Aortic smooth muscle cell (primary cell): ENCODE data around the gene KNTC1. TPM values are rescaled to one million over a fixed set of nuclear protein-coding genes. Genes with fewer than 3 reads are reported as not detected.

Experiments used
- total RNA-seq: library from RNA; depleted of rRNA; stranded (reverse); fragments of >200 nt; gene quantifications from 2 replicates; pipeline ENCODE4 v1.2.3, GENCODE V29; 2014

Gene KNTC1, protein sequence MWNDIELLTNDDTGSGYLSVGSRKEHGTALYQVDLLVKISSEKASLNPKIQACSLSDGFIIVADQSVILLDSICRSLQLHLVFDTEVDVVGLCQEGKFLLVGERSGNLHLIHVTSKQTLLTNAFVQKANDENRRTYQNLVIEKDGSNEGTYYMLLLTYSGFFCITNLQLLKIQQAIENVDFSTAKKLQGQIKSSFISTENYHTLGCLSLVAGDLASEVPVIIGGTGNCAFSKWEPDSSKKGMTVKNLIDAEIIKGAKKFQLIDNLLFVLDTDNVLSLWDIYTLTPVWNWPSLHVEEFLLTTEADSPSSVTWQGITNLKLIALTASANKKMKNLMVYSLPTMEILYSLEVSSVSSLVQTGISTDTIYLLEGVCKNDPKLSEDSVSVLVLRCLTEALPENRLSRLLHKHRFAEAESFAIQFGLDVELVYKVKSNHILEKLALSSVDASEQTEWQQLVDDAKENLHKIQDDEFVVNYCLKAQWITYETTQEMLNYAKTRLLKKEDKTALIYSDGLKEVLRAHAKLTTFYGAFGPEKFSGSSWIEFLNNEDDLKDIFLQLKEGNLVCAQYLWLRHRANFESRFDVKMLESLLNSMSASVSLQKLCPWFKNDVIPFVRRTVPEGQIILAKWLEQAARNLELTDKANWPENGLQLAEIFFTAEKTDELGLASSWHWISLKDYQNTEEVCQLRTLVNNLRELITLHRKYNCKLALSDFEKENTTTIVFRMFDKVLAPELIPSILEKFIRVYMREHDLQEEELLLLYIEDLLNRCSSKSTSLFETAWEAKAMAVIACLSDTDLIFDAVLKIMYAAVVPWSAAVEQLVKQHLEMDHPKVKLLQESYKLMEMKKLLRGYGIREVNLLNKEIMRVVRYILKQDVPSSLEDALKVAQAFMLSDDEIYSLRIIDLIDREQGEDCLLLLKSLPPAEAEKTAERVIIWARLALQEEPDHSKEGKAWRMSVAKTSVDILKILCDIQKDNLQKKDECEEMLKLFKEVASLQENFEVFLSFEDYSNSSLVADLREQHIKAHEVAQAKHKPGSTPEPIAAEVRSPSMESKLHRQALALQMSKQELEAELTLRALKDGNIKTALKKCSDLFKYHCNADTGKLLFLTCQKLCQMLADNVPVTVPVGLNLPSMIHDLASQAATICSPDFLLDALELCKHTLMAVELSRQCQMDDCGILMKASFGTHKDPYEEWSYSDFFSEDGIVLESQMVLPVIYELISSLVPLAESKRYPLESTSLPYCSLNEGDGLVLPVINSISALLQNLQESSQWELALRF (N-terminal part only)
- 19.5 and 28.9 TPM in 2 replicates for total RNA-seq

DNA sequence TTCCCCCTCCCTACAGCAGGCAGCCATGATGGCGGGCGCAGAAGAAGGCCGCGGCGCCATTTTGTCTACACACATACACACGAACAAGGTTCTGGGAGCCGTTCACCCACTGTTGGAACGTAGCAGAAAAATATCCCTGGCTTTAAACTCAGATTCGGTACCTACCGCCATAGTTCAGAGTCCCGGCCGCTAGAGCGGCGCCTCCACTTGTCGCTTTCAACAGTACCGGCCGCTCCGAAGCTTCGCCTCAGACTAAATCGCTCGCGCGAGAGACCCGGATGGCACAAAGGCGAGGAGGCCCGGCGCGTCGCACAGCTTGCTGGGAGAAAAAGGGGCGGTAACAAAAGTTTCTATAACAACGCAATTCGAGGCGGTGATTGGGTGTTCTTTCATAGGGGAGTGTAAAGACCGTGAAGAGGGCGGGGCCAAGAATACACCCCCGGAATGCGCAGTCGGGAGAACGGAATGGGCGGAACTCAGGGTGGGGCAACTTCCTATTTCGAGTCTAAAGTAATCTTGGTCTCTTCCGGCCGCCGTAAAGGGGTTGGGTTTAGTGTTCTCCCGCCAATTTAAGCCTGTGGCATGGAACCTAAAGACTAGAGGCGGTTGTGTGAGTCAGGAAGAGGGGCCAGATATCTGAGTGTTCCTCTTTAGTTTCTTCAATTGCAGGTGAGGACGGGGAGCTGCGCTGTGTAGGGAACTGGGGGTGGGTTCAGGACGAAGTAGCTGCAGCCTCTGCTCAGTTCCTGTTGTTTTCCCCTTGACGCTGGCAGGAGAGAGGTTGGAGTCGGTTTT is at the start of gene KNTC1, which contains the start of gene RSRC2:
Gene KNTC1 (plus strand): TSS at position 567 of the 795 bp plus-strand sequence. CDS start 2,815 bp downstream, outside the sequence.
Gene RSRC2 (minus strand): TSS at position 254 of the 795 bp plus-strand sequence. CDS start 83 bp downstream, at position 171.

DNA sequence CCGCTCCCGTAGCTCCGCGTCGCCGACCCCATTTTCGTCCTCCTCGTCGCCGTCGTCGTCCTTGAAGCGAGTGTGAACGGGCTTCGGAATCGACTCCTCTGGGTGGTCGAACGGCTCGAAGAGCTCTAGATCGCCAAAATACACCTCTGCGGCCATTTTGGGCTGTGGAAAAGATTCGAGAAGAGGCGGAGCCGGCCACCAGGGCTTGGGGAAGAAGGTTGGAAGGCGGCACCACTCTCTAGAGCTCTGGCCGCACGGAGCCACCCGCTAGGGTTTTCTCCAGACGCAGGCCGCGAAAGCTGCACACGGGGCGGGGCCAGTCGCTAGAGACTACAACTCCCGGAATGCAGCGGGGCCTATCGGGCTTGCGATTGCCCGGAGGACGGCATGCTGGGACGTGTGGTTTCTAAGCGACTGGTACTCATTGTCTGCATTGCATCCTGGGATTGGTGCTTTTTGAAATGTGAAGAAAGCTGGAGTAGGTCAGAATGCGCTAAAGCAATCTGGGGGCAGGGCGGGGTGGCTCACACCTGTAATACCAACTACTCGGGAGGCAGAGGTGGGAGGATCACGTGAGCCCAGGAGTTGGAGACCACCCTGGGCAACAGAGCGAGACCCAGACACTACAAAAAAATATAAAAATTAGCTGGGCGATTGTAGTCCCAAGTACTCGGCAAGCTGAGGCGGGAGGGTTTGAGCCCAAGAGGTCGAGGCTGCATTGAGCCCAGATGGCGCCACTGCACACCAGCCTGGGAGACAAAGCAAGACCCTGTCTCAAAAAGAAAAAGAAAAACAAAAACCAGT is 26.2 kb upstream of the KNTC1 start, which contains the start of gene ZCCHC8:
Gene ZCCHC8 (minus strand): TSS at position 248 of the 804 bp plus-strand sequence. CDS start 92 bp downstream, at position 156.

Other genes with a start within 250 kb of the KNTC1 start
- 57.4 and 63.4 TPM in 2 replicates for gene CLIP1, start 104.6 kb upstream of the KNTC1 start, total RNA-seq
- 12.2 and 13.0 TPM in 2 replicates for gene ZCCHC8, start 26.3 kb upstream of the KNTC1 start, total RNA-seq
- gene RSRC2, start 313 bp upstream of the KNTC1 start, total RNA-seq, result 49.8 and 58.2 TPM in 2 replicates
- gene HCAR2, start 176.1 kb downstream of the KNTC1 start, total RNA-seq, result not detected in 2 replicates
- gene HCAR3, start 189.6 kb downstream of the KNTC1 start, total RNA-seq, result not detected in 2 replicates
- gene HCAR1, start 203.6 kb downstream of the KNTC1 start, total RNA-seq, result 0.37 and 0.53 TPM in 2 replicates
- gene DENR, start 225.6 kb downstream of the KNTC1 start, total RNA-seq, result 31.7 and 35.9 TPM in 2 replicates
- 0.68 and 0.92 TPM in 2 replicates for gene CCDC62, start 247.3 kb downstream of the KNTC1 start, total RNA-seq